Neural progenitor cell (in vitro differentiated cells): ENCODE data around the gene CBY1. TPM values are rescaled to one million over a fixed set of nuclear protein-coding genes. Genes with fewer than 3 reads are reported as not detected.
A peak's percentile ranks its signal among the peaks of the same experiment; 100 is the strongest.

Experiments used
- DNase-seq: peaks from one replicate; pipeline ENCODE4 v3.0.0-alpha.2; 2016; ENCODE audit warnings: low spot score
- H2AFZ ChIP-seq: fragments of 200-600 bp; sonication (generic); replicated peaks from 2 replicates; pipeline ENCODE4 v1.6.1; 2016; ENCODE audit warnings: antibody characterized with exemption
- H3F3A ChIP-seq: fragments of 200-600 bp; sonication (generic); 2 replicates; pipeline ENCODE4 v1.6.1; 2016; ENCODE audit warnings: antibody characterized with exemption, low read depth
- H3K27ac ChIP-seq: fragments of 200-600 bp; sonication (generic); 2 replicates; pipeline ENCODE4 v1.5.1; 2016; ENCODE audit warnings: mild to moderate bottlenecking
- H3K27me3 ChIP-seq: fragments of 200-600 bp; sonication (generic); 2 replicates; pipeline ENCODE4 v1.6.1; 2016; ENCODE audit warnings: mild to moderate bottlenecking, moderate library complexity
- H3K36me3 ChIP-seq: fragments of 200-600 bp; sonication (generic); 2 replicates; pipeline ENCODE4 v1.5.1; 2016
- H3K4me1 ChIP-seq: fragments of 200-600 bp; sonication (generic); 2 replicates; pipeline ENCODE4 v1.6.1; 2016; ENCODE audit warnings: mixed run types
- H3K4me2 ChIP-seq: fragments of 200-600 bp; sonication (generic); 2 replicates; pipeline ENCODE4 v1.6.1; 2016
- H3K4me3 ChIP-seq: fragments of 200-600 bp; sonication (generic); 2 replicates; pipeline ENCODE4 v1.5.1; 2016
- H3K79me2 ChIP-seq: fragments of 200-600 bp; sonication (generic); 2 replicates; pipeline ENCODE4 v1.6.1; 2016; ENCODE audit warnings: low read depth
- H3K9ac ChIP-seq: fragments of 200-600 bp; sonication (generic); 2 replicates; pipeline ENCODE4 v1.6.1; 2016
- H3K9me3 ChIP-seq: fragments of 200-600 bp; sonication (generic); 2 replicates; pipeline ENCODE4 v1.5.1; 2016; ENCODE audit warnings: low read depth
- H4K20me1 ChIP-seq: fragments of 200-600 bp; sonication (generic); 2 replicates; pipeline ENCODE4 v1.6.1; 2016; ENCODE audit warnings: low read depth
- H3K27ac Mint-ChIP-seq: 3 replicates; pipeline ENCODE4 v1.8.0; 2021; ENCODE audit warnings: mixed read lengths
- H3K27me3 Mint-ChIP-seq: 2 replicates; pipeline ENCODE4 v1.8.0; 2022; ENCODE audit warnings: low read depth, mild to moderate bottlenecking, inconsistent platforms, moderate library complexity, mixed read lengths; ENCODE audit not compliant: insufficient read depth
- H3K36me3 Mint-ChIP-seq: 3 replicates; pipeline ENCODE4 v1.8.0; 2021; ENCODE audit warnings: mixed read lengths
- H3K4me1 Mint-ChIP-seq: 3 replicates; pipeline ENCODE4 v1.8.0; 2021; ENCODE audit warnings: mixed read lengths
- H3K4me3 Mint-ChIP-seq: 3 replicates; pipeline ENCODE4 v1.8.0; 2021; ENCODE audit warnings: mild to moderate bottlenecking, moderate library complexity, mixed read lengths
- H3K9me3 Mint-ChIP-seq: 3 replicates; pipeline ENCODE4 v1.8.0; 2020; ENCODE audit warnings: mixed read lengths
- CTCF ChIP-seq: fragments of 200-600 bp; sonication (generic); IDR thresholded peaks from 2 replicates; pipeline ENCODE4 v1.5.1; 2017; ENCODE audit warnings: antibody characterized with exemption, mild to moderate bottlenecking
- EZH2 ChIP-seq: fragments of 200-600 bp; sonication (generic); IDR thresholded peaks from 2 replicates; pipeline ENCODE4 v1.6.1; 2017; ENCODE audit warnings: antibody characterized with exemption, mild to moderate bottlenecking, moderate library complexity
- EZH2phosphoT487 ChIP-seq: fragments of 200-600 bp; sonication (generic); IDR thresholded peaks from 2 replicates; pipeline ENCODE4 v1.6.1; 2017; ENCODE audit warnings: antibody characterized with exemption
- total RNA-seq: library from RNA; depleted of rRNA; stranded (reverse); fragments of >200 nt; gene quantifications from 2 replicates; pipeline ENCODE4 v1.2.3, GENCODE V29; 2015; ENCODE audit warnings: low replicate concordance

The CBY1 gene
- total RNA-seq, 1 donor from 2014 or later, result 25.8 TPM

DNA sequence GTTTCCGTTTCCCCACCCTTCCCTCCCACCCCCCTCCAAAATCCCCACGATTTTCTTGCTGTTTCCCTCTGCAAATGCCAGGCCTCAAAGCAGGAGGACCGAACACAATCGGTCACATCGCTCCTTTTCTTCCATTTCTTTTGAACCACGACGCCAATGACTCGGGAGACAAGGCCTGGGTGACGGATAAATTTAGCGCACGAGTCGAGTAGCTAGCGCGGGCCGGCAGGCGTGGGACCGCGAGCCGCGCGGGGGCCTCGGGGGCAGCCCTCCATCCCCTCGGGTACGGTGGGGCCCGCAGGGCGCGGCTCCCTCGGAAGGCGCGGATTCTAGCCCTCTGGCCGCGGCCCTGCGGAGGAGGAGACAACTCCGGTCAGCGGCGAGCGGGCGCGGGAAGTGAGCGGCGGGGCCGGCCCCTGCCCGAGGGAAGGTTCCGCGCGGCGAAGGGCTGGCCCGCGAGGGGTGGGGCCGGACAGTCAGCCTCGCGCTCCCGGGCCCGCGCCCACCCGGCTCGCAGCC, 43.9 kb downstream of the CBY1 start:
- H3K4me1 ChIP-seq, result peaks cover 31% of the 10 kb centered on the region
- H3K4me3 ChIP-seq, result peak overlapping the region; percentile 98
- H3K27ac Mint-ChIP-seq, result peak overlapping the region; percentile 83
- no peaks in the 10 kb centered on the region for H3K9me3 Mint-ChIP-seq
- TF ChIP-seq EZH2 (no peak), CTCF (no peak), EZH2phosphoT487 (no peak)
- H3K27me3 ChIP-seq, result peaks cover 9% of the 10 kb centered on the region
- H3K9ac ChIP-seq, result peak overlapping the region; percentile 79
- no peaks in the 10 kb centered on the region for H3K9me3 ChIP-seq
- H4K20me1 ChIP-seq, result peaks cover 33% of the 10 kb centered on the region
- DNase-seq, result peak; percentile 89
- peaks cover 16% of the 10 kb centered on the region for H3K27me3 Mint-ChIP-seq
- H3K4me2 ChIP-seq, result peak overlapping the region; percentile 96
- peak overlapping the region; percentile 63 for H2AFZ ChIP-seq
- H3F3A ChIP-seq, result peaks cover 23% of the 10 kb centered on the region
- no peaks in the 10 kb centered on the region for H3K36me3 ChIP-seq
- peaks cover 5% of the 10 kb centered on the region for H3K36me3 Mint-ChIP-seq
- peaks cover 59% of the 10 kb centered on the region for H3K4me1 Mint-ChIP-seq
- H3K79me2 ChIP-seq, result peaks cover 47% of the 10 kb centered on the region
- no peak overlapping the region for H3K27ac ChIP-seq
- peak overlapping the region; percentile 98 for H3K4me3 Mint-ChIP-seq

DNA sequence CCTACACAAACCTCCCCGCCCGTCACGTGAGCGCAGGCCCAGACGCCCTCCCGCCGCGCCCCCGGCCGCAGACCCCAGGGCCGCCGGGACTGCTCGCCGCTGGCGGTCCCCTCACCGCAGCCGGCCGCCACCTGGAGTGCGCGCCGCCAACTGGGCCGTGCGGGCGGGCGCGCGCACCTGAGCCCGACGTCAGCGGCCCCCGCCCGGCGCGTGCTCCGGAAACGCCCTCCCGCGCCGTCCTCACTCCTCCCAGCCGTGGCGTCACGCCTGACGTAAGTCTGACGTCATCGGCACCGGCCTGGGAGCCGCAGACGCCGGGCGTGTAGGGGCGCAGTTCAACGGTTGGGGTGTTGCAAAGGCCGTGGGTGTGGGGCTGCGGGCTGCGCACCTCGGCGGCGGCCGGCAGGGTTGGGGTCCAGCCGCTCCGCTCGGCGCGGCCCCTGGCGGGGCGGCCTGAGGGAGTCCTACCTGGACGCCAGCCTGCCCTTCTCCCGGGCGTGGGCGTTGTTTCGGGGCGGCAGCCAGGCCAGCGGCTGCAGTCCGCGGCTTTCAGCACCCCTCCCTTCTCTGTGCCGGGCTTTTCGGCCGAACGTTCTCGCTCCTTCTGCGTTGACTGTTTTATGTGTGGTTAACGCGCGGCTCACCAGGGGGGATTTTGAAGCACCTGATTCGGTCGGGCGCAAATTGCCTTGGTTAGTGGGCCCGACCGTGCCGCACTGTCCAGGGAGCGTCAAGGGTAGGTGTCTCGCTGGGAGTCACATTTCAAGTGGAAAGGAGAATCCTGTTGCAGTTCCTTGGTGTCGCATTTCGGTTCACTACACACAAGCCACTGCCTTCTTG, 44.6 kb downstream of the CBY1 start, which contains the start of gene JOSD1:
Gene JOSD1 (minus strand): TSS at position 155 of the 840 bp plus-strand sequence. CDS start 956 bp downstream, outside the sequence.
- Histone ChIP-seq H4K20me1 (peaks cover 33% of the 10 kb centered on the region), H3K36me3 (no peaks in the 10 kb centered on the region), H3K27ac (peak within 1 kb of the TSS; percentile 3), H2AFZ (peak within 1 kb of the TSS; percentile 77), H3K79me2 (peaks cover 45% of the 10 kb centered on the region), H3K4me2 (peak within 1 kb of the TSS; percentile 96), H3K9ac (peak within 1 kb of the TSS; percentile 79), H3F3A (peaks cover 23% of the 10 kb centered on the region), H3K27me3 (peaks cover 9% of the 10 kb centered on the region), H3K4me1 (peaks cover 31% of the 10 kb centered on the region), H3K9me3 (no peaks in the 10 kb centered on the region), H3K4me3 (peak within 1 kb of the TSS; percentile 98)
- Mint-ChIP-seq H3K9me3 (no peaks in the 10 kb centered on the region), H3K4me1 (peaks cover 61% of the 10 kb centered on the region), H3K27ac (peak within 1 kb of the TSS; percentile 91), H3K27me3 (peaks cover 16% of the 10 kb centered on the region), H3K36me3 (peaks cover 5% of the 10 kb centered on the region), H3K4me3 (peak within 1 kb of the TSS; percentile 98)
- DNase-seq, result peak; percentile 97
- no peak for TF ChIP-seq EZH2
- TF ChIP-seq EZH2phosphoT487, result no peak
- TF ChIP-seq CTCF, result peak; percentile 21

DNA sequence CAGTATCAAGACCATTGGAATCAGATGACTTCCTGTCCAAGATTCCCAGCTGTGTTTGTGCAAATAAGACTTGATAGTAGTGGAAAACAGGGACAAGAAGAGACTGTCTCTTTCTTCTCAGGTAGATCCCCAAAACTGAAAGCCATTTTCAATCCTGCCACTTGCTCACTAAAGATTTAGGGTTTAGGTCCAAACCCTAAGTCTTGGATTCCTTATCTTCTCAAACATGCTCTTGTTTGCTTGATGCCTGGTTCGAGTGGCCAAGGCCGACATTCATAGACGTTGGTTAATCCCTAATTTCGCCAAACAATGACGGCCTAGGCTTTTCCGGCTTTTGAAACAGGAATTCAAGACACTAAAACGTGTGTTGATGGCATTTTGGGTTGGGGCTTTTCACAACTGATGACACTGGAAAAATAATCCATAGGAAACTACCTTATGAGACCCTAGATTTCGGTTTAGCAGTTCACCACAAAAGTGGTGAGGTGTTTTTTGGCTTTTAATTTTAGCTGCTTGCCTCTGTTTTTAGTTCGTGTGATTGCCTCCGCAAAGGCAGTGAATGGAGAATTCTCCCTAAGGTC, 48.3 kb downstream of the CBY1 start:
- peaks cover 40% of the 10 kb centered on the region for H4K20me1 ChIP-seq
- peak overlapping the region; percentile 21 for H2AFZ ChIP-seq
- H3F3A ChIP-seq, result peaks cover 23% of the 10 kb centered on the region
- H3K36me3 ChIP-seq, result no peaks in the 10 kb centered on the region
- H3K9ac ChIP-seq, result no peak overlapping the region
- peak overlapping the region; percentile 71 for H3K4me2 ChIP-seq
- peaks cover 20% of the 10 kb centered on the region for H3K4me1 ChIP-seq
- Mint-ChIP-seq H3K27me3 (peaks cover 20% of the 10 kb centered on the region), H3K36me3 (no peaks in the 10 kb centered on the region), H3K4me3 (peak overlapping the region; percentile 84), H3K27ac (peak overlapping the region; percentile 97), H3K4me1 (peaks cover 47% of the 10 kb centered on the region), H3K9me3 (no peaks in the 10 kb centered on the region)
- peak overlapping the region; percentile 38 for H3K27ac ChIP-seq
- no peak for TF ChIP-seq EZH2
- no peak for TF ChIP-seq EZH2phosphoT487
- TF ChIP-seq CTCF, result no peak
- H3K9me3 ChIP-seq, result no peaks in the 10 kb centered on the region
- peaks cover 9% of the 10 kb centered on the region for H3K27me3 ChIP-seq
- DNase-seq, result peak; percentile 51
- H3K79me2 ChIP-seq, result peaks cover 47% of the 10 kb centered on the region
- H3K4me3 ChIP-seq, result peak overlapping the region; percentile 38
